HUDEP-2 (cell line): Measurements from ENCODE around the gene MAP1LC3A.

Source experiments
- DNase-seq, 76 experiments: peaks; one replicate each; lab custom pipeline; 2025; ENCODE audit not compliant: unreplicated experiment in 76 of 76; lab: John Stamatoyannopoulos, UW

Gene MAP1LC3A

GRCh38 chr20:34604980-34605788 lies 46.7 kb downstream of the MAP1LC3A start:
- no peak for DNase-seq

GRCh38 chr20:34607066-34607465 lies 48.5 kb downstream of the MAP1LC3A start:
- no peak for DNase-seq
